IgD-negative memory B cell (primary cell): Measurements from ENCODE around the gene LENG1. TPM values are rescaled to one million over a fixed set of nuclear protein-coding genes. Genes with fewer than 3 reads are reported as not detected.
A peak's percentile ranks its signal among the peaks of the same experiment; 100 is the strongest.

Source experiments
- H3K27ac Mint-ChIP-seq, 3 donors: one replicate each; pipeline ENCODE4 v1.8.0; 2020 to 2022; ENCODE audit warnings: mild to moderate bottlenecking in 3 of 3, mixed read lengths in 3 of 3, moderate library complexity in 1 of 3
- H3K27me3 Mint-ChIP-seq: one replicate; pipeline ENCODE4 v1.8.0; 2021; ENCODE audit warnings: mixed read lengths
- H3K36me3 Mint-ChIP-seq: one replicate; pipeline ENCODE4 v1.8.0; 2020; ENCODE audit warnings: mild to moderate bottlenecking, mixed read lengths
- H3K4me1 Mint-ChIP-seq, 3 donors: one replicate each; pipeline ENCODE4 v1.8.0; 2020 to 2022; ENCODE audit warnings: mixed read lengths in 3 of 3, mild to moderate bottlenecking in 1 of 3
- H3K4me3 Mint-ChIP-seq, 4 donors: one replicate each; pipeline ENCODE4 v1.8.0; 2020 to 2022; ENCODE audit warnings: mild to moderate bottlenecking in 4 of 4, mixed read lengths in 4 of 4, moderate library complexity in 3 of 4
- H3K9me3 Mint-ChIP-seq, 3 donors: one replicate each; pipeline ENCODE4 v1.8.0; 2020 to 2021; ENCODE audit warnings: mixed read lengths in 3 of 3, mild to moderate bottlenecking in 1 of 3
- polyA plus RNA-seq: library from polyadenylated mRNA; unstranded; fragments of 300-500 nt; fragmentation: Illumina TruSeq; gene quantifications from one replicate; pipeline ENCODE4 v1.2.3, GENCODE V29; 2021

The LENG1 gene
- polyA plus RNA-seq, 1 donor from 2014 or later, result 15.8 TPM

DNA sequence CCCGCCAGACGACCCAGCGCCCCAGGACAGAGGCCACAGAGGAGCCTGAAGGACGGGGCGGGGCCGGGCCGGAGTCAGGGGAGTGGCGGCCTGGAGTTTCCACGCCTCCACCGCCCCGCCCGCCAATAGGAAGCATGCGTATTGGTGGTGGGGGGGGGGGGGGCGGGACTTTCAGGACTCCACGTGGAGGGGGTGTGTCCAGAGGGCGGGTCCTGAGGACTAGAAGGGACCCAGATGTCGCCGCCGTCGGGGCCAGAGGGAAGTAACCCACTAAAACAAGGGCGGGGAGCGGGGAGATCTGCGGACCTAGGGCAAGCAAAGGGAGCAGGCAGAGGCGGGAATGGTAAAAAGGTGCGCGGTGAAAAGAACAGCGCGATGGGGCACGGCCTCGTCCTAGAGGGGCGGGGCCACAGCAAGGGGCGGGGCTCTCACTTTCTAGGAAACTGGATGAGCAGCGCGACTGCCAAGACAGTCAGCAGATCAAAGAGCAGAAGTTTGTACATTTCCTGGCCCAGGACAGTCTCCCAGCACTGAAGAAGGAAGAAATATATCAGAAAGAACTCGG is 2.8 kb upstream of the LENG1 start:
- Mint-ChIP-seq H3K4me1 (peaks cover 16 to 26% (median 21%) of the 10 kb centered on the region in 3 donors), H3K4me3 (peak overlapping the region; percentile 87 to 96 (median 92)), H3K36me3 (no peaks in the 10 kb centered on the region), H3K27ac (peak overlapping the region; percentile 73 to 77 (median 74)), H3K27me3 (peaks cover 14% of the 10 kb centered on the region), H3K9me3 (no peaks in the 10 kb centered on the region)

DNA sequence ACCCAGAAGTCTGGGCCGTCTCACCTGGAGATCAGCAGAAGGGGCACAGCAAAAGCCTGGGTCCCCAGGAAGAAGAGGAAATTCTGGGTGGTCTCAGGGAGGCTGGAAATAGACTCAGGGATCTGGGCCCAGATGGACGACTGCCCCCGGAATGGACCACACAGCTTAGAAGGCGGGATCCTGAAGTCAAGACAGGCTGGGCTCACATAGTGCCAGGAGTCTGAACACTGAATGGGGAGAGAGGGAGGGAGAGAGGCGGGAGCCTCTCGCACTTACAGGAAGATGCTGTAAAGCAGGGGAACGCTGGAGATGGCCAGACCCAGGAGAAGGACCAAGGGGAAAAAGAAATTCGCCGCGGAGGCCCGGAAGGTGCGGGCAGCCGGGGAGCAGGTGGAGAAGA is 1.3 kb upstream of the LENG1 start:
- Mint-ChIP-seq H3K27me3 (peaks cover 13% of the 10 kb centered on the region), H3K9me3 (no peaks in the 10 kb centered on the region), H3K4me1 (peaks cover 16 to 29% (median 24%) of the 10 kb centered on the region in 3 donors), H3K4me3 (peak overlapping the region; percentile 9 to 100 (median 80)), H3K27ac (peak overlapping the region in 2 of 3 donors; percentile 93 to 99), H3K36me3 (peaks cover 2% of the 10 kb centered on the region)

DNA sequence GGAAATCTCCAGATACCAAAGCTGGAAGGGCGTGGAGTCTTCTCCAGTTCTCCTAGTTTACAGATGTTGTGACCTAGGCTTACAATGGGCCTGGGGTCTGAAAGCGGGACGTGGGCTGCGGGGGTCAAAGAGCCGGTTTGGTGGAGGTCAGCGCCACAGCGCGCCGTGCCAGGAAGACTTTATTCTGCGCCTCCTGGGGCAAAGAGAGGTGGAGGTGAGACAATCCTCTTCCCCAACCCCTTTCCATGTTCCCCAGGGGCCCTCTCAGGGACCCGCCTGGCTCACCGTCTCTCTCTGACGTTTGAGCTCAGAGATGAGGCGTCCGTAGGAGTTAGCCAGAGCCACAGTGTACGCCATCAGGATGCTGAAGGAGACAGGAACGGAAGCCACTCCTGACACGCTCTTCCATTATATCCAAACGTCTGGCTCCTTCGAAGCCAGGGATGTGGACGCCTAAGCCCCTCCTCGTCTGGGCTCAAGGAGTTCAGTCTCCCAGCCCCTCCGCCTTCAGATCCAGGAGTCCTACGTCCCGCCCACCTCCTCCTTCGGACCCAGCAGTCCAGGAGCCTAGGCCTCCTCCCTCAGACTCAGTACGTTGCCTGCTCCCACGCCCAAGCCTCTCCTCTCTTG is 776 bp upstream of the LENG1 start:
- Mint-ChIP-seq H3K4me3 (peak overlapping the region; percentile 96 to 100 (median 98)), H3K27ac (peak overlapping the region; percentile 93 to 99 (median 99)), H3K27me3 (peaks cover 9% of the 10 kb centered on the region), H3K9me3 (no peaks in the 10 kb centered on the region), H3K36me3 (peaks cover 2% of the 10 kb centered on the region), H3K4me1 (peaks cover 16 to 29% (median 24%) of the 10 kb centered on the region in 3 donors)

DNA sequence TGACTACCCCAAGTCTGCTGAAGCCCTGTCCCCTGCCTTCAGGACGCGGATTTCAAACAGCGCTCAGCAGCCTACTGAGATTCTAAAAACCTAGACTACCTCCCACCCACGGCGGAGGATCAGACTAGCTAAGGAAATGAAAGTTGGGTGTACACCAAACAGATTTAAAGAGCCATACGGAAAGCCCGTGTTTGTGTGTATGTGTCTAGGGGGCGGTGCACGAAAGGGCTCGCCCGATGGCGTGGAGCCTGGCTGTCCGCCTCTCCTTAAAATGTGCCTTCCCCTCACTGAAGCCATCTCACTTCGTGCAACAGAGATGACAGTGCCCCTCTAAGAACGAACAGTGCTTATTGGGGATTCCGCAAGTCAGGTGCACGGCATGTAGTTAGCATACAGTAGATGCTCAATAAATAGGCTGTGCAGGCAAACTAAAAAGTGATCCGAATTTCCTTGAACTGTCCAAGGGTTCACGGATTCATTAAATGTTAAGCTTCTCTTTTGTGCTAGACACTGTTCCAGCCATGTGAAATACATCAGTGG is 639 bp downstream of the LENG1 start:
- Mint-ChIP-seq H3K4me3 (peak overlapping the region; percentile 96 to 100 (median 98)), H3K4me1 (peaks cover 16 to 32% (median 24%) of the 10 kb centered on the region in 3 donors), H3K27me3 (no peaks in the 10 kb centered on the region)

DNA sequence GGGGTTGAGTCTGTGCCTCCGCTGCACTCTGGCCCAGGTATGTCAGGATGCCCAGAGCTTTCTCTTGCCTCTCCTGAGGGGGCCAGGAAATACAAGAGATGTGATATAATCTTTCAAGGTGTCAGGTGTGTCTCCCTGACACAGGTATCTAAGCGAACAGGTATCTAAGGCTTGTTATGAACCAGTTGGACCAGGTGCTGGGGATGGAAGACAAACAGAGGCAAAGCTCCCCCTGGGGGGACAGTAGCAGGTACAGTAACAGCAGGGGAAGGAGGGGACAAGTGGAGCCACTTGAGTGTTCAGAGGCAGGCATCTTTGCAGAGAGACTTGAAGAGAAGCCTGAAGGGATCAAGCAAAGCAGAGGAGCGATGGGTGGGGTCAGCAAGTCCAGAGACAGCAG is 2.6 kb downstream of the LENG1 start:
- H3K4me1 Mint-ChIP-seq, result peaks cover 8 to 25% (median 21%) of the 10 kb centered on the region in 3 donors
- peak overlapping the region in 1 of 4 donors; percentile 76 for H3K4me3 Mint-ChIP-seq
- peaks cover 2% of the 10 kb centered on the region for H3K36me3 Mint-ChIP-seq
- no peaks in the 10 kb centered on the region for H3K27me3 Mint-ChIP-seq
- H3K27ac Mint-ChIP-seq, result peak overlapping the region in 2 of 3 donors; percentile 80 to 93
- H3K9me3 Mint-ChIP-seq, result no peaks in the 10 kb centered on the region

More for the DNA sequence above, 639 bp downstream of the LENG1 start:
- H3K36me3 Mint-ChIP-seq, result peaks cover 2% of the 10 kb centered on the region
- H3K9me3 Mint-ChIP-seq, result no peaks in the 10 kb centered on the region
- peak overlapping the region; percentile 93 to 99 (median 99) for H3K27ac Mint-ChIP-seq

DNA sequence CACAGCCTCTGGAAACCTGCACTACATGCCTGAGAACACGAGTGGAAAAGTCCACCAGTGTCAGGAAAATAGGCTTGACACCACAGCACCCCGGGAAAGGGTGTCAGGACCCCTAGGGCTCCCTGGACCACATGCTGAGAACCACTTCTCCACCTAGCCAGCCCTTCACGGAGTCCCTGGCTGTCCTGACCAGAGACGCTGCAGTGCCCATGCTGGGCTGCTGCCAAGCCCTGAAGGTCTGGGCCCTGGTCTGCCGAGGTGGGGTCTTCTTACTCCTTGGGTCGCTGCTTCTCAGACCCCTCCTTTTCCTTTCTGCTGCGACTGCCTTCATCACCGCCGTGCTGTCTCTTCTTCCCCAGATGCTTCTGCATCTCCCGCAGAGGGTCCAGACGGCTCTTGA is 3.0 kb downstream of the LENG1 start:
- Mint-ChIP-seq H3K36me3 (peaks cover 2% of the 10 kb centered on the region), H3K4me1 (peaks cover 8 to 25% (median 21%) of the 10 kb centered on the region in 3 donors), H3K27me3 (no peaks in the 10 kb centered on the region), H3K27ac (peak overlapping the region in 1 of 3 donors; percentile 93), H3K4me3 (peak overlapping the region in 1 of 4 donors; percentile 76), H3K9me3 (no peaks in the 10 kb centered on the region)

DNA sequence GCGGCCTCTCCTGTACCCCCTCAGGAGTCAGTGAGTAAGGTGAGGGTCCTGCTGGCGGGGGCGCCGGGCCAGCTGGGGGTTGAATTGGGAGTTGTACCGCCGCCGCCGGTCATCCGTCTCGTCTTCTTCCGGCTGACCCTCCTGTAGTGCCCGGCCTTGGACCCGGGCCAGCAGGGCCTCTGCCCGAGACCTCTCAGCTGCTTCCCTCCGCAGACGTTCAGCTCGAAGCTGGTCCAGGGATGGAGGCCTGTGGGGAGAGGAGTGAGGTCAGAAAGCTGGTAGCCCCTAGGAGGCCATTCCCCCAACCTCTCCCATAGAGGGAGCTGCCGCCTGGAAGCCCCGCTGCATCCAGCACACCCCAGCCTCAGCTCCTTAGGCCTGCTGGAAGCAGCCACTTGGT is 3.8 kb downstream of the LENG1 start:
- no peaks in the 10 kb centered on the region for H3K9me3 Mint-ChIP-seq
- H3K27me3 Mint-ChIP-seq, result no peaks in the 10 kb centered on the region
- H3K4me1 Mint-ChIP-seq, result peaks cover 8 to 21% (median 21%) of the 10 kb centered on the region in 3 donors
- H3K27ac Mint-ChIP-seq, result peak overlapping the region in 1 of 3 donors; percentile 93
- peak overlapping the region in 1 of 4 donors; percentile 26 for H3K4me3 Mint-ChIP-seq
- H3K36me3 Mint-ChIP-seq, result peaks cover 2% of the 10 kb centered on the region

DNA sequence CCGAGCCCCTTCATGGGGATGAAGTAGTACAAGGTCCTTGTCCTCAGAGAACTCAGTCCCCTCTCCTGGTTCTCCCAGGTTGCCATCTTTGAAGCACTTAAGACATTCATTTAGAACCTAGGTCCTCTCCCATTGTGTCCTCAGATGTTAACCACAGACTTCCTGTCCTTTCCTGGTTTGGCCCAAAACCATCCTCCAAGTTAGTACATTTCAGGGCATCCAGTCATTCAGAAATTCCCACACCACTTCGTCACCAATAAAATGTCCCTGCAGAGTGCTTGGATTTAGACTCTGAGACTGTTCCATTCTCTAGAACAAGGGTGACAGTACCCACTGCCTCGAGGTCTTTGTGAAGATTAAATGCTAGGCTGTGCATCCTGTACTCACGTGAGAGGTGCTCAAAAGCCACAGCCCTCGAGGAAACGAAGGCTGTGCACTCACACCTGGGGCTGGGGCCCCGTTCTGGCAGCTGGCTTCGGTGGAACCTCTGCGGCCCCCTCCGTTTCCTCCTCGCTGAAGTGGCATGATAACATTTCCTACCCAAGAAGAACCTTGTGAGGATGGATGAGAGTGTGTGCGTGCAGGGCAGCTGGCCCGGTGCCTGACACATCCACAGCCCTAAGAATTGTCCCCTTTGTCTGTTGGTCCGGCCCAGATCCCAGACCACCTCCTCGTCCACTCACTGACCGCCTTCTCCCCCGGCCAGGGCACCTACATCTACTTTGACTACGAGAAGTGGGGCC is 4.7 kb downstream of the LENG1 start:
- peaks cover 4 to 15% (median 13%) of the 10 kb centered on the region in 3 donors for H3K4me1 Mint-ChIP-seq

DNA sequence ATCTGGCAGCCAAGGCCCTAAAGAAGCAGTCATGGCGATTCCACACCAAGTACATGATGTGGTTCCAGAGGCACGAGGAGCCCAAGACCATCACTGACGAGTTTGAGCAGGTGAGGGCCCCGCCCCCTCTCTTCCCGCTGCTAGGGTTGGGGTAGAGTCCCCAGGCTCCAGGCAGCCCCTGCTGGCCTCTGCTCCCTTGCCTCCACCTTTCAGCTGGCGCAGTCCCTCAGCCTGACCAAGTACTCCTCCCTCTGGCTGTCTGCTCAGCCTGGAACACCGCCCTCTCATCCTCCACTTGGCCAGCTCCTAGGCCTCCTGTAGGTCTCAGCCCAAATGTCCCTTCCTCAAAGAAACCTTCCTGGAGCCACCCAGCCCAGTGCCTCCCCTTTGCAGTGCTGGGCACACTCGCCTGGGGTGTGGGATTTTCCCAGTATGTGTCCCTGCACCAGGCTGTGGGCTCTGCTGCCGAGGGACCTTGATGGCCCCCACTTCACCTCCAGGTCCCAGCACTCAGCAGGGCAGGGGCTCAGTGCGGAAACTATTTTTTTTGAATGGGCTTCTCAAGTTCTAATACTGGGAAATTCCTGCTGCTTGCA is 5.7 kb downstream of the LENG1 start:
- H3K4me1 Mint-ChIP-seq, result peaks cover 0 to 11% (median 11%) of the 10 kb centered on the region in 3 donors
- H3K27me3 Mint-ChIP-seq, result no peaks in the 10 kb centered on the region
- H3K4me3 Mint-ChIP-seq, result peak overlapping the region in 2 of 4 donors; percentile 39 to 48
- H3K27ac Mint-ChIP-seq, result peak overlapping the region in 2 of 3 donors; percentile 73 to 85
- peaks cover 4% of the 10 kb centered on the region for H3K36me3 Mint-ChIP-seq
- no peaks in the 10 kb centered on the region for H3K9me3 Mint-ChIP-seq

More for the DNA sequence above, 4.7 kb downstream of the LENG1 start:
- H3K27ac Mint-ChIP-seq, result peak overlapping the region in 2 of 3 donors; percentile 32 to 75
- H3K4me3 Mint-ChIP-seq, result peak overlapping the region in 1 of 4 donors; percentile 48
- H3K27me3 Mint-ChIP-seq, result no peaks in the 10 kb centered on the region
- peaks cover 2% of the 10 kb centered on the region for H3K36me3 Mint-ChIP-seq
- no peaks in the 10 kb centered on the region for H3K9me3 Mint-ChIP-seq

DNA sequence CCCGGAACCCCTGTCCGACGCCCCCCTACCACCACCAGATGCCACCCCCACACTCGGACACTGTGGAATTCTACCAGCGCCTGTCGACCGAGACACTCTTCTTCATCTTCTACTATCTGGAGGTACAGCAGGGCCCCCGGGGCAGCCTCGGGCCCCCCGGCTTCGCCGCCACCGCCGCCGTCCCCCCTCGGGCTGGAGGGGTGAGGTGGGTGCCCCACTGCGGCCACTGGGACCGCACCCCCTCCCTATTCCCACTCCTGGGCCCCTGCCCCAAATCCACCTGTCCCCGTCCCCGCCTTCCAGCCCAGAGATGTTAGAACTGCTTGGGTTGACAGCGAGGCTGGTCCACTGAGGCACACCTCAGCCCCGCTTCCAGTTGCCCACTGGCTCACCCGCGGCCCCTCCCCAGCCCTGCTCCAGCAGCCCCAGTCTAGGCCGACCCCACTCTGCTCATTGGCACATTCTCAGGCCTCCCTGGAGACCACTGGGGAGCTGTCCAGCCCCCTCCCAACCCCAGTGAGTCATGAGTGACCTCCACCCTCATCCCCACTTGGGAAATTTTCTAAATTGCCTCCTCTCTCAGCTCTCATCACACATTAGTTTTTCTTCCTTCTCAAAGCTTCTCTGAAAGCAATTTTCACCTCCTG is 6.5 kb downstream of the LENG1 start:
- Mint-ChIP-seq H3K36me3 (peaks cover 4% of the 10 kb centered on the region), H3K4me3 (peak overlapping the region in 1 of 4 donors; percentile 48), H3K4me1 (peaks cover 0 to 5% (median 4%) of the 10 kb centered on the region in 3 donors), H3K27me3 (no peaks in the 10 kb centered on the region), H3K9me3 (no peaks in the 10 kb centered on the region), H3K27ac (peak overlapping the region in 1 of 3 donors; percentile 85)

DNA sequence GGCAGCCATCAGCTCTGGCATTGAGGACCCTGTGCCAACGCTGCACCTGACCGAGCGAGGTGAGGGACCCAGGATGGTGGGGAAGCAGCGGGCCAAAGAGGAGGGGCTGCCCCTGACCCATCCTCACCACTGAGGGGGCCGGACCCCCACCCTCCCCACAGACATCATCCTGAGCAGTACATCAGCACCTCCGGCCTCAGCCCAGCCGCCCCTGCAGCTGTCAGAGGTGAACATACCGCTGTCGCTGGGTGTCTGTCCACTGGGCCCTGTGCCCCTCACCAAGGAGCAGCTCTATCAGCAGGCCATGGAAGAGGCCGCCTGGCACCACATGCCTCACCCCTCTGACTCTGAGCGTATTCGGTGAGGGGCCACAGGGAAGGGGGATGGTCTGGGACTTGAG is 7.3 kb downstream of the LENG1 start:
- H3K27ac Mint-ChIP-seq, result no peak overlapping the region
- peaks cover 4% of the 10 kb centered on the region for H3K36me3 Mint-ChIP-seq
- no peaks in the 10 kb centered on the region for H3K27me3 Mint-ChIP-seq
- no peaks in the 10 kb centered on the region for H3K9me3 Mint-ChIP-seq
- H3K4me3 Mint-ChIP-seq, result no peak overlapping the region
- H3K4me1 Mint-ChIP-seq, result peaks cover 0 to 5% (median 4%) of the 10 kb centered on the region in 3 donors

DNA sequence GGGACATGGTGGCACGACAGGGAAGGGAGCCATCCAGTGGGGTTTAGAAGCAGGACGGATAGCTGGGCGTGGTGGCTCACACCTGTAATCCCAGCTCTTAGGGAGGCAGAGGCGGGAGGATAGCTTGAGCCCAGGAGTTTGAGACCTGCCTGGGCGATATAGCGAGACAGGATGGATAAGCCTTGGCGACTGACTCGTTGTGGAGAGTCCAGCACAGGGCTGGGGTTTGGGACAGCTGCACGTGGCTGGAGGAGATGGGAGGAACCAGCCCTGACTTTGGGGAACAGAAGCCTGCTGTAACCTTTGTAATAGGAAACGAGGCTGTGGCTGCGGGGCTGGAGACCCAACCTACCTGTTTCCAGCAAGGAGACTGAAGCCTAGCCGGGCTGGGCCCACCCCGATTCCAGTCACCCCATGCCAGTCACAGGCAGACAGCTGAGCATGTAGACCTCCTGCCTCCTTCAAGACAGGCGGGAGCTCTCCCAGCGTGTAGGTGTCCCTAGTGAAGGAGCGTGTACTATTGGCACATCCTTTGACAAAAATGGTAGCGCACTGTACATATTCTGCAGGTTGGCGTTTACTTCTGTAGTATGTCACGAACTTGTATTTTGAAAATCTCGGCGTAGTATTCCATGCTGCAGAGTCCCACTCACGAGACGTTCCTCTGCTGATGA is 8.0 kb downstream of the LENG1 start:
- Mint-ChIP-seq H3K4me3 (peak overlapping the region in 2 of 4 donors; percentile 47 to 72), H3K27ac (peak overlapping the region; percentile 46 to 70 (median 65)), H3K9me3 (no peaks in the 10 kb centered on the region), H3K27me3 (no peaks in the 10 kb centered on the region), H3K4me1 (peaks cover 0 to 3% (median 1%) of the 10 kb centered on the region in 3 donors), H3K36me3 (peaks cover 3% of the 10 kb centered on the region)

DNA sequence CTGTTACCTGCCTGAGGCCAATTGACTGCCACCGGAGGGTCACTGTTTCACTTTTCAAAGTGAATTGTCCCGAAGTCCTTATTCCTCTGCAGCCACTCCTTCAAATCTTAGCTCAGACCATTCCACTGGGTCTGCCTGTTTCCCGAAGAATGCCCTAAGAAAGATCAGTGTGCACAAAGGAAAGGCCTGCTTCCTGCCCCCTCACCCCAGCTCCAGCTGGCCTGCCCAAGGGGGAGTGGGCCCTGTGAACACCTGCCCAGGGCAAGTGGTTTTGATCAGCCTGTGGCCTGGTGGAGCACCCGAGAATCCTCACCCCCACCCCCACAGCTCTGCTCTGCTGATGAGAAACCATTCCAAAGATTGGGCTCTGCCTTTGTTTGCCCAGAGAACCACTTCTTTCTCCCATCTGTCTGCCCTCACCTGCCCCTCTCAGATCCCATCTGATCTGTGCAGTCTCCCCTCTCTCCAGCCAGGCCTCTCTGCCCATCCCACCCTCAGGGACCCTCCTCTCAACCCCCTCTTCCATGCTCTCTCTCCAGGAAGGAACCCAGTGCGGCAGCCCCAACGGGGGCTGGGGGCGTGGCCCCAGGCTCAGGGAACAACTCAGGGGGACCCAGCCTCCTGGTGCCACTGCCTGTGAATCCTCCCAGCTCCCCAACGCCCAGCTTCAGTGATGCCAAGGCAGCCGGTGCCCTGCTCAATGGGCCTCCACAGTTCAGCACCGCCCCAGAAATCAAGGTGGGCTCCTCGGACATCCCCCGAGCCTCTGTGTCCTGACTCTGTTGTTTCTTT is 10.3 kb downstream of the LENG1 start:
- Mint-ChIP-seq H3K9me3 (no peaks in the 10 kb centered on the region), H3K27ac (peak overlapping the region in 1 of 3 donors; percentile 79), H3K27me3 (no peaks in the 10 kb centered on the region), H3K4me3 (no peak overlapping the region), H3K4me1 (peaks cover 0 to 1% (median 0%) of the 10 kb centered on the region in 3 donors), H3K36me3 (peaks cover 3% of the 10 kb centered on the region)
